ENCODE results near the gene HEATR1. TPM values are rescaled to one million over a fixed set of nuclear protein-coding genes. Genes with fewer than 3 reads are reported as not detected.
A peak's percentile ranks its signal among the peaks of the same experiment; 100 is the strongest.

HEATR1 gene
- total RNA-seq, 4 donors from 2014 or later = 9.4 to 15.7 (median 13.2) TPM

DNA sequence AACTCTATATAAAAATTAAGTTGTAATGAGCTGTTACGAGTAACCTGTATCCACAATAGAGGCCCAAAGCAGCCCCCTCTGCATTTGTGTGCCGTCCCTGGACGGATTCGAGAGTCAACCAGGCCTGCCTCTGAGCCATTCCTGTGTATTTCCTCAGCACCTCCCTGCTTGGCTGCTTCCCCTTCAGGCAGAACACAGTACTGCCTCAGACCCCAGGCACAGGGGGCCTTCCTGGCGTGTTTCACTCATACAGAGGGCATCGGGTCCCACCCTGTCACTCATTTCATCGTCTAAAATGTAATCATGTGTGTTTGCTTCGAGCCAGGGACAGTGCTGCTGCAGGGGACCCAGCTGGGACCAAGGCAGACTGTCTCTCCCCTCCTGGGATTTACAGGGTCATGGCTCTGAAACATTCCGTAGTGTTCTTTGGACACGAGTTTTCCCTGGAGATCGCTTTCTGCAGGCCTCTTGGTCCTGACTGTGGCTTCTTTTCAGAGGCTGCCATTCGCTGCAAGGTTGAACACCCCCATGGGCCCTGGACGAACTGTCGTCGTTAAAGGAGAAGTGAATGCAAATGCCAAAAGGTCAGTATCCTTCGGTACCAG, 61.1 kb downstream of the HEATR1 start:
- 67 to 84% methylated on average over 3 to 16 of the region's 16 CpGs for WGBS, 2 donors (ENCODE audit: low coverage in 1 of 2)
- Histone ChIP-seq H3K36me3 (peaks cover 0 to 71% (median 14%) of the 10 kb centered on the region in 4 donors), H3K4me1 (peaks cover 0 to 5% (median 0%) of the 10 kb centered on the region in 4 donors), H3K4me3 (no peak overlapping the region), H3K27me3 (no peaks in the 10 kb centered on the region), H3K27ac (no peak overlapping the region), H3K9me3 (no peaks in the 10 kb centered on the region)
- in situ Hi-C loops (cut with MboI; ENCODE audit: low pct_ligation_motif_present in 1 of 4, low pct_unique_long_range_greater_than_20kb in 1 of 4, low sequenced_read_pairs in 3 of 4) (no loop called here), intact Hi-C loops (cut with DNase I; ENCODE audit: low total_unique reads) (no loop called here)
- TF ChIP-seq, protein P1, sequence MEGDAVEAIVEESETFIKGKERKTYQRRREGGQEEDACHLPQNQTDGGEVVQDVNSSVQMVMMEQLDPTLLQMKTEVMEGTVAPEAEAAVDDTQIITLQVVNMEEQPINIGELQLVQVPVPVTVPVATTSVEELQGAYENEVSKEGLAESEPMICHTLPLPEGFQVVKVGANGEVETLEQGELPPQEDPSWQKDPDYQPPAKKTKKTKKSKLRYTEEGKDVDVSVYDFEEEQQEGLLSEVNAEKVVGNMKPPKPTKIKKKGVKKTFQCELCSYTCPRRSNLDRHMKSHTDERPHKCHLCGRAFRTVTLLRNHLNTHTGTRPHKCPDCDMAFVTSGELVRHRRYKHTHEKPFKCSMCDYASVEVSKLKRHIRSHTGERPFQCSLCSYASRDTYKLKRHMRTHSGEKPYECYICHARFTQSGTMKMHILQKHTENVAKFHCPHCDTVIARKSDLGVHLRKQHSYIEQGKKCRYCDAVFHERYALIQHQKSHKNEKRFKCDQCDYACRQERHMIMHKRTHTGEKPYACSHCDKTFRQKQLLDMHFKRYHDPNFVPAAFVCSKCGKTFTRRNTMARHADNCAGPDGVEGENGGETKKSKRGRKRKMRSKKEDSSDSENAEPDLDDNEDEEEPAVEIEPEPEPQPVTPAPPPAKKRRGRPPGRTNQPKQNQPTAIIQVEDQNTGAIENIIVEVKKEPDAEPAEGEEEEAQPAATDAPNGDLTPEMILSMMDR (IDR thresholded peaks at IDR 0.05) = no peak
- no peak for TF ChIP-seq POLR2AphosphoS5 (IDR thresholded peaks at IDR 0.05)
- no peak for TF ChIP-seq POLR2A (IDR thresholded peaks at IDR 0.05)
- no peak for TF ChIP-seq EP300 (IDR thresholded peaks at IDR 0.05; ENCODE audit: low read depth)
- DNase-seq = no peak

DNA sequence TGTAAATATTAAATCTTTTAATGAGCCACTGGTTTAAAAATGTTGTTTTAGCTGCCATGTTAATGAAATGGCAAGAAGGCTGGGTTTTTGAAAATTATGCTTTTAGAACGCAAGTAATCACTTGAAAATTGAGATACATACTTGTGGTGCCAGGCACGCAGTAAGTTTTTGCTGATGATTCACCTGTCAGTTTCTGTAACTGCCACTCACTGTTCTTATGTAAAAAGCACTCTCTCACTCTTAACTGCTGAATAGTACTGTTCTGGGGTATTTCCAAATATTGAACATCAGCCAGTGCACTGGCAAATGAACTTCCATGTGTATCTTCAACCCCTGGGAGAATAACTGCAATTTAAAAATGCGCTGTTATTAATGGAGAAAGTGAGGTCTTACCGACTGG, 62.6 kb downstream of the HEATR1 start:
- Histone ChIP-seq H3K4me3 (no peak overlapping the region), H3K36me3 (peaks cover 0 to 57% (median 14%) of the 10 kb centered on the region in 4 donors), H3K27ac (no peak overlapping the region), H3K9me3 (no peaks in the 10 kb centered on the region), H3K4me1 (peaks cover 0 to 5% (median 0%) of the 10 kb centered on the region in 4 donors), H3K27me3 (no peaks in the 10 kb centered on the region)
- 95% methylated on average over 4 of the region's 4 CpGs for WGBS, 2 donors (ENCODE audit: low coverage in 1 of 2)
- intact Hi-C loops (cut with DNase I; ENCODE audit: low total_unique reads) (no loop called here), in situ Hi-C loops (cut with MboI; ENCODE audit: low pct_ligation_motif_present in 1 of 4, low pct_unique_long_range_greater_than_20kb in 1 of 4, low sequenced_read_pairs in 3 of 4) (no loop called here)
- DNase-seq = no peak
- no peak for TF ChIP-seq POLR2A (IDR thresholded peaks at IDR 0.05)
- no peak for TF ChIP-seq EP300 (IDR thresholded peaks at IDR 0.05; ENCODE audit: low read depth)
- TF ChIP-seq, protein P1 (IDR thresholded peaks at IDR 0.05) = no peak

DNA sequence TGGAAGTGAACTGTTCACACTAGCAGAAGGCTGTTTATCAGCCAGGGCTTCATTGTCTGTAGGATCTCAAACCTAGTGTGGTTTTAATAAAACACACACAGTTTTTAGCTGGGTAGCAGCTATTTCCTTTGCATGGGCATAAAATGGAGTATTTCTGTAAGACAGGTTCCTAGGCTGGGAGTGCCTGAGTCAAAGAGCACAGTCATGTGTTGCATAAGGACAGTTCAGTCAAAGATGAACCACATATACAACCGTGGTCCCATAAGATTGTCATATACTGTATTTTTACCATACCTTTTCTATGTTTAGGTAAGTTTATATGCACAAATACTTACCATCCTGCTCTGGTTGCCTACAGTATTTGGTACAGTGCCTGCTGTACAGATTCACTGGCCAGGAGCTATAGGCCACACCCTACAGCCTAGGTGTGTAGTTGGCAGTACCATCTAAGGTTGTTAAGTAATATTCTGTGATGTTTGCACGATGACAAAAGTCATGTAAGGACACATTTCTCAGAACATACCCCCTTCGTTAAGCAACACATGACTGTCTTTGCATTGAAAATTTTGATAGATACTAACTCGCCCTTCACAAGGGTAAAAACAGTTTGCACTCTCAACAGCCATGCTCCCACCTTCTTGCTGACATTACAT, 63.4 kb downstream of the HEATR1 start:
- no peaks in the 10 kb centered on the region for H3K27me3 ChIP-seq
- H3K36me3 ChIP-seq = peaks cover 0 to 49% (median 14%) of the 10 kb centered on the region in 4 donors
- no peak overlapping the region for H3K4me3 ChIP-seq
- intact Hi-C loops (cut with DNase I; ENCODE audit: low total_unique reads) = no loop called here
- no peaks in the 10 kb centered on the region for H3K9me3 ChIP-seq
- in situ Hi-C loops (cut with MboI; ENCODE audit: low pct_ligation_motif_present in 1 of 4, low pct_unique_long_range_greater_than_20kb in 1 of 4, low sequenced_read_pairs in 3 of 4) = no loop called here
- DNase-seq = peak; percentile 25
- H3K4me1 ChIP-seq = peaks cover 0 to 5% (median 0%) of the 10 kb centered on the region in 4 donors
- WGBS, 2 donors (ENCODE audit: low coverage in 1 of 2) = 43% methylated on average over 1 to 4 of the region's 4 CpGs
- H3K27ac ChIP-seq = no peak overlapping the region
- TF ChIP-seq POLR2A (IDR thresholded peaks at IDR 0.05) = no peak
- TF ChIP-seq, protein P1 (IDR thresholded peaks at IDR 0.05) = no peak
- no peak for TF ChIP-seq EP300 (IDR thresholded peaks at IDR 0.05; ENCODE audit: low read depth)
- no peak for TF ChIP-seq POLR2AphosphoS5 (IDR thresholded peaks at IDR 0.05)

DNA sequence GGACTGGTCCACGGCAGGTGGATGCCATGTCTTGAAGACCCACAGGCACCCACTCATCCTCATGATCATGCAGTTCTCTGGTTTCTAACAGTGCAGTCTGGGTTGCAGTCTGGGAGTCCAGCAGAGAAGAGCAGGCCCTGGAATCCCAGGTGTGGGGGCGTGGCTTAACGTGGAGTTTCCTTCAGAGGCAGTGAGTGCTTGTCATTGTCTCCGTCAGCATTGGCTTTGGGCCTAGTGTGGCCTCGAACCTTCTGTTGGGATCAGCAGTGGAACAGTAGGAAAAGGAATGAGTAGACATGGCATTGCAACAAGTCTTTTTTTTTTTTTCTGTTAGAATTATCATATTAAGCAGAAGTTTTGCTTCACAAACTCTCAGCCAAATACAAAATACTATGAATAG, 67.8 kb downstream of the HEATR1 start:
- Histone ChIP-seq H3K36me3 (peaks cover 0 to 10% (median 0%) of the 10 kb centered on the region in 4 donors), H3K27me3 (no peaks in the 10 kb centered on the region), H3K4me3 (no peak overlapping the region), H3K27ac (no peak overlapping the region), H3K4me1 (peaks cover 0 to 12% (median 8%) of the 10 kb centered on the region in 4 donors), H3K9me3 (no peaks in the 10 kb centered on the region)
- no peak for TF ChIP-seq POLR2AphosphoS5 (IDR thresholded peaks at IDR 0.05)
- TF ChIP-seq, protein P1 (IDR thresholded peaks at IDR 0.05) = no peak
- no peak for TF ChIP-seq EP300 (IDR thresholded peaks at IDR 0.05; ENCODE audit: low read depth)
- TF ChIP-seq POLR2A (IDR thresholded peaks at IDR 0.05) = no peak
- intact Hi-C loops (cut with DNase I; ENCODE audit: low total_unique reads) (no loop called here), in situ Hi-C loops (cut with MboI; ENCODE audit: low pct_ligation_motif_present in 1 of 4, low pct_unique_long_range_greater_than_20kb in 1 of 4, low sequenced_read_pairs in 3 of 4) (no loop called here)
- 81% methylated on average over 5 of the region's 5 CpGs; no CpG with 5 or more reads in 1 of the 2 donors for WGBS, 2 donors (ENCODE audit: low coverage in 1 of 2)
- no peak for DNase-seq

Measured in transverse colon (tissue), 4 donors.